ENCODE measurements around the gene SORCS3.

GRCh38 chr10:104831272-104831671 lies 190.2 kb downstream of the SORCS3 start:
- TF ChIP-seq POLR2A (IDR thresholded peaks at IDR 0.05): no peak
- TF ChIP-seq CTCF (IDR thresholded peaks at IDR 0.05): no peak
